ENCODE results near the gene TACR3. TPM values are rescaled to one million over a fixed set of nuclear protein-coding genes. Genes with fewer than 3 reads are reported as not detected.
"Not testable (repeated sequence)": the region's sequence is repeated elsewhere in the genome, so short reads cannot be mapped to it uniquely, and the experiment has no call there.

Gene TACR3
- total RNA-seq, 1 donor from 2014 or later = not detected

- DNase-seq (ENCODE audit: low read depth) = no peak
- Histone ChIP-seq H3K4me3 (ENCODE audit: low read depth, low read length) (no peak overlapping the region), H3K36me3 (ENCODE audit: control insufficient read depth, insufficient read depth, low read length) (no peaks in the 10 kb centered on the region), H3K27me3 (ENCODE audit: control insufficient read depth, insufficient read depth, low read length) (no peaks in the 10 kb centered on the region)
- no peak for TF ChIP-seq CTCF (IDR thresholded peaks at IDR 0.05; ENCODE audit: insufficient read depth, low read length, poor library complexity, severe bottlenecking)
Observed at GRCh38 chr4:103567591-103567990, 152.2 kb downstream of the TACR3 start.

- not testable (repeated sequence) for H3K4me3 ChIP-seq (ENCODE audit: low read depth, low read length); H3K27me3 ChIP-seq (ENCODE audit: control insufficient read depth, insufficient read depth, low read length); DNase-seq (ENCODE audit: low read depth); H3K36me3 ChIP-seq (ENCODE audit: control insufficient read depth, insufficient read depth, low read length)
Observed at GRCh38 chr4:103559178-103559577, 160.6 kb downstream of the TACR3 start.

Measured in kidney epithelial cell (primary cell).